ENCODE measurements around the gene C3. TPM values are rescaled to one million over a fixed set of nuclear protein-coding genes. Genes with fewer than 3 reads are reported as not detected.

Gene C3
- total RNA-seq, result 5.0 and 14.1 TPM in 2 replicates

- no peak within 1 kb of the TSS for H2AFZ ChIP-seq (ENCODE audit: low read length)
- H3K4me3 ChIP-seq (ENCODE audit: insufficient read depth, low read length), result no peak within 1 kb of the TSS
- H3K4me2 ChIP-seq (ENCODE audit: insufficient read depth, low read length), result no peak within 1 kb of the TSS
- H3K9me3 ChIP-seq (ENCODE audit: low read depth, low read length), result no peaks in the 10 kb centered on the region
- no peak within 1 kb of the TSS for H3K27ac ChIP-seq (ENCODE audit: low read depth, low read length)
- no peaks in the 10 kb centered on the region for H3K79me2 ChIP-seq (ENCODE audit: insufficient read depth, low read length)
- no peaks in the 10 kb centered on the region for H4K20me1 ChIP-seq (ENCODE audit: insufficient read depth, low read length)
- H3K27me3 ChIP-seq (ENCODE audit: insufficient read depth, low read length), result peaks cover 7% of the 10 kb centered on the region
- no peaks in the 10 kb centered on the region for H3K36me3 ChIP-seq (ENCODE audit: insufficient read depth, low read length)
- TF ChIP-seq CTCF (IDR thresholded peaks at IDR 0.05; ENCODE audit: extremely low read depth, low read depth, low read length), result no peak
- peaks cover 12% of the 10 kb centered on the region for H3K4me1 ChIP-seq (ENCODE audit: insufficient read depth, low read length)
- DNase-seq (ENCODE audit: insufficient read length, low spot score, missing footprints), result peak; percentile 97
These were observed at the start of gene C3 for GRCh38 chr19:6720369-6721137. Gene C3 (minus strand): TSS chr19:6720650. CDS start chr19:6720589, 61 bp downstream.

- no peak overlapping the region for H3K4me3 ChIP-seq (ENCODE audit: insufficient read depth, low read length)
- no peaks in the 10 kb centered on the region for H4K20me1 ChIP-seq (ENCODE audit: insufficient read depth, low read length)
- H2AFZ ChIP-seq (ENCODE audit: low read length), result no peak overlapping the region
- H3K4me1 ChIP-seq (ENCODE audit: insufficient read depth, low read length), result no peaks in the 10 kb centered on the region
- TF ChIP-seq CTCF (IDR thresholded peaks at IDR 0.05; ENCODE audit: extremely low read depth, low read depth, low read length), result peak; percentile 37
- no peaks in the 10 kb centered on the region for H3K36me3 ChIP-seq (ENCODE audit: insufficient read depth, low read length)
- no peaks in the 10 kb centered on the region for H3K79me2 ChIP-seq (ENCODE audit: insufficient read depth, low read length)
- H3K27me3 ChIP-seq (ENCODE audit: insufficient read depth, low read length), result peaks cover 22% of the 10 kb centered on the region
- H3K9me3 ChIP-seq (ENCODE audit: low read depth, low read length), result no peaks in the 10 kb centered on the region
- H3K4me2 ChIP-seq (ENCODE audit: insufficient read depth, low read length), result no peak overlapping the region
- peak; percentile 86 for DNase-seq (ENCODE audit: insufficient read length, low spot score, missing footprints)
- no peak overlapping the region for H3K27ac ChIP-seq (ENCODE audit: low read depth, low read length)
These were observed 48.7 kb upstream of the C3 start for GRCh38 chr19:6769006-6769619.

- no peak for DNase-seq (ENCODE audit: insufficient read length, low spot score, missing footprints)
- TF ChIP-seq CTCF (IDR thresholded peaks at IDR 0.05; ENCODE audit: extremely low read depth, low read depth, low read length), result no peak
- H3K36me3 ChIP-seq (ENCODE audit: insufficient read depth, low read length), result no peaks in the 10 kb centered on the region
- H3K79me2 ChIP-seq (ENCODE audit: insufficient read depth, low read length), result no peaks in the 10 kb centered on the region
- H3K9me3 ChIP-seq (ENCODE audit: low read depth, low read length), result no peaks in the 10 kb centered on the region
- peaks cover 22% of the 10 kb centered on the region for H3K27me3 ChIP-seq (ENCODE audit: insufficient read depth, low read length)
- no peak overlapping the region for H2AFZ ChIP-seq (ENCODE audit: low read length)
- H3K4me2 ChIP-seq (ENCODE audit: insufficient read depth, low read length), result no peak overlapping the region
- H4K20me1 ChIP-seq (ENCODE audit: insufficient read depth, low read length), result no peaks in the 10 kb centered on the region
- no peaks in the 10 kb centered on the region for H3K4me1 ChIP-seq (ENCODE audit: insufficient read depth, low read length)
- no peak overlapping the region for H3K27ac ChIP-seq (ENCODE audit: low read depth, low read length)
- H3K4me3 ChIP-seq (ENCODE audit: insufficient read depth, low read length), result no peak overlapping the region
These were observed 47.9 kb upstream of the C3 start for GRCh38 chr19:6768236-6768785.
